H1 (cell line): ENCODE data around the gene MRPS16. TPM values are rescaled to one million over a fixed set of nuclear protein-coding genes. Genes with fewer than 3 reads are reported as not detected.

Experiments used
- CTCF ChIA-PET: fragments of 300-600 bp; sonication (Branson Sonifier 250); formaldehyde crosslinking; loops from one replicate; lab custom pipeline; 2021; ENCODE audit not compliant: partially characterized antibody; lab: Charles Lee
- POLR2A ChIA-PET: fragments of 300-600 bp; sonication (Branson Sonifier 250); formaldehyde crosslinking; loops from one replicate; lab custom pipeline; 2021; ENCODE audit warnings: inconsistent platforms; ENCODE audit not compliant: partially characterized antibody; lab: Charles Lee
- DNase-seq, 2 experiments: peaks; one replicate each; pipeline versions ENCODE4 v3.0.0 to v3.0.0-alpha.2; 2010 to 2022; ENCODE audit warnings: low spot score in 2 of 2, low read depth in 1 of 2, mixed read lengths in 1 of 2
- FAIRE-seq: peaks from 2 replicates; lab custom pipeline; 2011; peaks lifted over from hg19 to GRCh38; lab: Jason Lieb, UNC
- H2AFZ ChIP-seq: 2 replicates; pipeline ENCODE4 v1.8.1; 2012; ENCODE audit warnings: low read length, inconsistent platforms
- H2AK5ac ChIP-seq: 2 replicates; pipeline ENCODE4 v1.6.1; 2013; ENCODE audit warnings: low read depth, low read length
- H2BK120ac ChIP-seq: replicated peaks from 2 replicates; pipeline ENCODE3; 2013; ENCODE audit warnings: low read depth, low read length, inconsistent platforms
- H2BK12ac ChIP-seq: 2 replicates; pipeline ENCODE4 v1.6.1; 2013; ENCODE audit warnings: low read depth, low read length
- H2BK15ac ChIP-seq: 2 replicates; pipeline ENCODE4 v1.6.1; 2013; ENCODE audit warnings: low read length
- H2BK20ac ChIP-seq: 2 replicates; pipeline ENCODE4 v1.6.1; 2013; ENCODE audit warnings: low read length
- H2BK5ac ChIP-seq: 2 replicates; pipeline ENCODE4 v1.6.1; 2013; ENCODE audit warnings: low read depth, low read length
- H3K14ac ChIP-seq: 2 replicates; pipeline ENCODE4 v1.6.1; 2013; ENCODE audit warnings: inconsistent platforms; ENCODE audit not compliant: insufficient read length
- H3K18ac ChIP-seq: 2 replicates; pipeline ENCODE4 v1.6.1; 2013; ENCODE audit warnings: low read length; ENCODE audit errors: extremely low read depth
- H3K23ac ChIP-seq: 2 replicates; pipeline ENCODE4 v1.6.1; 2013; ENCODE audit warnings: inconsistent platforms; ENCODE audit not compliant: insufficient read length
- H3K23me2 ChIP-seq: 2 replicates; pipeline ENCODE4 v1.6.1; 2013; ENCODE audit warnings: low read depth, low read length
- H3K27ac ChIP-seq: 2 replicates; pipeline ENCODE4 v1.6.1; 2011; ENCODE audit warnings: low read depth, low read length, inconsistent platforms
- H3K27me3 ChIP-seq, 4 experiments: replicated peaks in 1 of 4; 1 replicate in 1 of 4; 2 replicates in 3 of 4; pipeline versions ENCODE4 v1.6.1 to v1.8.1; 2011 to 2013; ENCODE audit warnings: low read length in 3 of 4, mild to moderate bottlenecking in 3 of 4, inconsistent platforms in 2 of 4, mixed read lengths in 2 of 4, moderate library complexity in 1 of 4; ENCODE audit not compliant: control insufficient read depth in 3 of 4, insufficient read depth in 3 of 4; ENCODE audit errors: extremely low read depth in 1 of 4
- H3K36me3 ChIP-seq, 4 experiments: 2 replicates each; pipeline versions ENCODE4 v1.6.1 to v1.8.1; 2011 to 2013; ENCODE audit warnings: mild to moderate bottlenecking in 4 of 4, low read length in 3 of 4, moderate library complexity in 2 of 4, control low read depth in 1 of 4, inconsistent platforms in 1 of 4; ENCODE audit not compliant: insufficient read depth in 4 of 4, control insufficient read depth in 2 of 4
- H3K4ac ChIP-seq: replicated peaks from 2 replicates; pipeline ENCODE3; 2013; ENCODE audit warnings: low read length, low read depth, mixed read lengths, inconsistent platforms; ENCODE audit not compliant: insufficient read length
- H3K4me1 ChIP-seq, 4 experiments: replicated peaks in 1 of 4; 1 replicate in 1 of 4; 2 replicates in 3 of 4; pipeline versions ENCODE4 v1.6.1 to v1.8.1; 2011 to 2013; ENCODE audit warnings: low read length in 3 of 4, inconsistent platforms in 2 of 4, mixed read lengths in 1 of 4; ENCODE audit not compliant: insufficient read depth in 4 of 4, control insufficient read depth in 3 of 4
- H3K4me2 ChIP-seq, 2 experiments: 2 replicates each; pipeline versions ENCODE4 v1.6.1 to v1.8.1; 2011 to 2013; ENCODE audit warnings: low read depth in 2 of 2, low read length in 2 of 2, control low read depth in 1 of 2, inconsistent platforms in 1 of 2, mild to moderate bottlenecking in 1 of 2; ENCODE audit not compliant: insufficient read depth in 1 of 2
- H3K4me3 ChIP-seq, 4 experiments: fragments of 200-600, 300-600 bp in 1 of 4; sonication (generic), shearing (Covaris generic), sonication (Bioruptor Twin) in 1 of 4; 2 replicates each; pipeline versions ENCODE4 v1.5.1 to v1.8.1; 2011 to 2016; ENCODE audit warnings: low read length in 4 of 4, low read depth in 3 of 4, control low read depth in 2 of 4, inconsistent platforms in 2 of 4, mild to moderate bottlenecking in 2 of 4, mixed read lengths in 1 of 4, moderate library complexity in 1 of 4; ENCODE audit not compliant: insufficient read depth in 2 of 4; ENCODE audit errors: extremely low read depth in 1 of 4
- H3K56ac ChIP-seq: replicated peaks from 2 replicates; pipeline ENCODE3; 2013; ENCODE audit warnings: low read depth, mild to moderate bottlenecking, mixed read lengths, low read length, inconsistent platforms; ENCODE audit not compliant: insufficient read length
- H3K79me1 ChIP-seq: 2 replicates; pipeline ENCODE4 v1.6.1; 2013; ENCODE audit warnings: low read depth, low read length, control low read depth
- H3K79me2 ChIP-seq, 2 experiments: 2 replicates each; pipeline versions ENCODE4 v1.6.1 to v1.8.1; 2012 to 2013; ENCODE audit warnings: low read length in 2 of 2, mild to moderate bottlenecking in 2 of 2, inconsistent platforms in 1 of 2; ENCODE audit not compliant: insufficient read depth in 2 of 2, control insufficient read depth in 1 of 2
- H3K9ac ChIP-seq, 4 experiments: replicated peaks in 1 of 4; 1 replicate in 1 of 4; 2 replicates in 3 of 4; pipeline versions ENCODE4 v1.6.1 to v1.8.1; 2011 to 2013; ENCODE audit warnings: low read depth in 3 of 4, low read length in 3 of 4, control low read depth in 2 of 4, mild to moderate bottlenecking in 2 of 4, moderate library complexity in 2 of 4, inconsistent platforms in 1 of 4; ENCODE audit errors: extremely low read depth in 1 of 4
- H3K9me3 ChIP-seq, 2 experiments: 2 replicates each; pipeline versions ENCODE4 v1.6.1 to v1.8.1; 2012 to 2013; ENCODE audit warnings: mild to moderate bottlenecking in 2 of 2, moderate library complexity in 2 of 2, control low read depth in 1 of 2, inconsistent platforms in 1 of 2, low read depth in 1 of 2, low read length in 1 of 2, mixed read lengths in 1 of 2; ENCODE audit not compliant: insufficient read depth in 2 of 2
- H4K20me1 ChIP-seq, 2 experiments: replicated peaks in 1 of 2; 2 replicates each; pipeline versions ENCODE3 to v1.8.1; 2011 to 2013; ENCODE audit warnings: inconsistent platforms in 2 of 2, low read length in 2 of 2, mild to moderate bottlenecking in 1 of 2; ENCODE audit not compliant: insufficient read depth in 2 of 2, control insufficient read depth in 1 of 2
- H4K5ac ChIP-seq: 2 replicates; pipeline ENCODE4 v1.6.1; 2013; ENCODE audit warnings: low read length, low read depth, mixed read lengths, inconsistent platforms; ENCODE audit not compliant: insufficient read length
- H4K8ac ChIP-seq: 2 replicates; pipeline ENCODE4 v1.8.0; 2013; ENCODE audit warnings: mild to moderate bottlenecking, moderate library complexity, low read length, inconsistent platforms; ENCODE audit not compliant: insufficient read depth; ENCODE audit errors: extremely low read depth
- H4K91ac ChIP-seq: replicated peaks from 2 replicates; pipeline ENCODE3; 2013; ENCODE audit warnings: low read length, mixed read lengths, inconsistent platforms; ENCODE audit not compliant: insufficient read length
- CHD1 ChIP-seq: IDR thresholded peaks from 2 replicates; pipeline ENCODE4 v1.6.1; 2012; ENCODE audit warnings: low read depth, low read length, improper control_type of control experiment
- FOSL1 ChIP-seq: IDR thresholded peaks from 2 replicates; pipeline ENCODE4 v1.6.1; 2011; ENCODE audit warnings: mild to moderate bottlenecking, low read depth, low read length, moderate library complexity; ENCODE audit not compliant: insufficient read depth
- WGBS, 2 experiments: shearing (Covaris generic) in 1 of 2; methylation state at CpG; one replicate each; pipeline versions ENCODE4 v1.1.6 to v1.1.7; 2013 to 2015; ENCODE audit warnings: low lambda C conversion rate in 2 of 2, mixed read lengths in 2 of 2, inconsistent platforms in 1 of 2, low coverage in 1 of 2, missing lambda C conversion rate in 1 of 2; ENCODE audit not compliant: insufficient replicate concordance in 2 of 2, insufficient coverage in 1 of 2, insufficient read length in 1 of 2; ENCODE audit errors: extremely low coverage in 1 of 2, missing lambda C conversion rate in 1 of 2; 5-methylcytosine and 5-hydroxymethylcytosine counted together
- polyA plus RNA-seq, 7 experiments: library from polyadenylated mRNA; depleted of rRNA in 3 of 7; stranded (reverse) in 5 of 7; unstranded in 2 of 7; fragments of >200 nt in 5 of 7; fragments of 200-250 nt in 2 of 7; gene quantifications; 1 replicate in 5 of 7; 2 replicates in 1 of 7; 4 replicates in 1 of 7; pipeline versions ENCODE4 v1.2.1 to v1.2.3, GENCODE V29; 2011 to 2013; ENCODE audit warnings: missing spikeins in 2 of 7, mixed read lengths in 2 of 7
- small RNA-seq: library from polyadenylated mRNA; stranded (forward); fragments of <200 nt; extraction: miRNeasy Mini kit (QIAGEN cat#:217004); gene quantifications from one replicate; pipeline ENCODE3, GENCODE V24; 2013; ENCODE audit not compliant: insufficient read depth
- total RNA-seq: library from RNA; stranded (reverse); fragmentation: NEBNext Ultra II Directional; extraction: Animal tissue kit (Norgen Biotek cat#: 25700); gene quantifications from 2 replicates; pipeline ENCODE4 v1.2.1, GENCODE V29; 2021

Gene MRPS16
- total and polyA plus RNA-seq, 2 of the 8 experiments (the other 6 are each of a cell fraction or from before 2014, with no cell fraction given): 125 to 203 TPM

- no peaks in the 10 kb centered on the region for H3K27me3 ChIP-seq
- H2AFZ ChIP-seq: no peak overlapping the region
- no peaks in the 10 kb centered on the region for H3K23me2 ChIP-seq
- H3K9ac ChIP-seq: no peak overlapping the region
- no peak overlapping the region for H2BK20ac ChIP-seq
- H2BK15ac ChIP-seq: no peak overlapping the region
- H2AK5ac ChIP-seq: no peak overlapping the region
- no peak overlapping the region for H3K4me2 ChIP-seq
- no peak overlapping the region for H4K5ac ChIP-seq
- H3K36me3 ChIP-seq: peaks cover 0 to 3% (median 0%) of the 10 kb centered on the region in 4 experiments; a peak in 1 of 8 replicates
- H4K20me1 ChIP-seq: no peaks in the 10 kb centered on the region
- H3K79me2 ChIP-seq: no peaks in the 10 kb centered on the region
- no peak overlapping the region for H3K14ac ChIP-seq
- TF ChIP-seq FOSL1: no peak
- TF ChIP-seq CHD1: no peak
- H3K23ac ChIP-seq: no peak overlapping the region
- H3K4me3 ChIP-seq: no peak overlapping the region
- no peak overlapping the region for H4K8ac ChIP-seq
- peaks cover 19 to 25% of the 10 kb centered on the region in 2 experiments for H3K9me3 ChIP-seq
- ChIA-PET CTCF (no interaction called here), POLR2A (no interaction called here)
- H2BK5ac ChIP-seq: no peak overlapping the region
- 92% methylated on average over 3 of the region's 3 CpGs; no CpG with 5 or more reads in 1 of the 2 experiments for WGBS, 2 experiments
- H3K27ac ChIP-seq: no peak overlapping the region
- no peak overlapping the region for H2BK120ac ChIP-seq
- FAIRE-seq (no peak), DNase-seq (no peak)
- no peaks in the 10 kb centered on the region for H3K79me1 ChIP-seq
- H2BK12ac ChIP-seq: no peak overlapping the region
- no peak overlapping the region for H3K56ac ChIP-seq
- no peak overlapping the region for H4K91ac ChIP-seq
- no peak overlapping the region for H3K4ac ChIP-seq
- H3K18ac ChIP-seq: no peak overlapping the region
- no peaks in the 10 kb centered on the region for H3K4me1 ChIP-seq
Measured at GRCh38 chr10:73205081-73205480, 47.4 kb downstream of the MRPS16 start.

Small RNA genes within 50 kb of the gene (small RNA-seq; reads per million reads assigned to genes)
- not detected for gene RNU6-833P

Other genes with a start within 250 kb of the MRPS16 start
- gene P4HA1, start 155.8 kb downstream of the MRPS16 start, total RNA-seq: 25.3 and 25.7 TPM in 2 replicates
- gene P4HA1, start 155.8 kb downstream of the MRPS16 start, polyA plus RNA-seq (2011; rRNA removed): 6.7 and 12.0 TPM in 2 replicates
- gene NUDT13, start 142.2 kb downstream of the MRPS16 start, total RNA-seq: 1.5 and 1.9 TPM in 2 replicates
- 0.83 and 1.9 TPM in 2 replicates for gene NUDT13, start 142.2 kb downstream of the MRPS16 start, polyA plus RNA-seq (2011; rRNA removed)
- gene ECD, start 84.6 kb downstream of the MRPS16 start, total RNA-seq: 38.0 and 43.6 TPM in 2 replicates
- gene ECD, start 84.6 kb downstream of the MRPS16 start, polyA plus RNA-seq (2011; rRNA removed): 19.4 and 27.1 TPM in 2 replicates
- 16.8 TPM in 2 replicates for gene FAM149B1, start 84.5 kb downstream of the MRPS16 start, total RNA-seq
- 20.3 and 21.9 TPM in 2 replicates for gene FAM149B1, start 84.5 kb downstream of the MRPS16 start, polyA plus RNA-seq (2011; rRNA removed)
- gene DNAJC9, start 5.4 kb downstream of the MRPS16 start, total RNA-seq: 29.2 and 32.2 TPM in 2 replicates
- gene DNAJC9, start 5.4 kb downstream of the MRPS16 start, polyA plus RNA-seq (2011; rRNA removed): 22.9 and 26.0 TPM in 2 replicates
- 0.27 and 0.30 TPM in 2 replicates for gene CFAP70, start 106.2 kb upstream of the MRPS16 start, total RNA-seq
- 0.09 and 0.21 TPM in 2 replicates for gene CFAP70, start 106.2 kb upstream of the MRPS16 start, polyA plus RNA-seq (2011; rRNA removed)
- 59.9 and 63.6 TPM in 2 replicates for gene ANXA7, start 161.4 kb upstream of the MRPS16 start, total RNA-seq
- gene ANXA7, start 161.4 kb upstream of the MRPS16 start, polyA plus RNA-seq (2011; rRNA removed): 37.1 and 39.8 TPM in 2 replicates
- 1.7 and 1.9 TPM in 2 replicates for gene MSS51, start 180.9 kb upstream of the MRPS16 start, total RNA-seq
- gene MSS51, start 180.9 kb upstream of the MRPS16 start, polyA plus RNA-seq (2011; rRNA removed): 1.5 and 2.6 TPM in 2 replicates
- gene PPP3CB, start 243.4 kb upstream of the MRPS16 start, total RNA-seq: 32.3 and 36.3 TPM in 2 replicates
- gene PPP3CB, start 243.4 kb upstream of the MRPS16 start, polyA plus RNA-seq (2011; rRNA removed): 8.2 and 10.5 TPM in 2 replicates